IPS DF 4.7 (cell line): ENCODE measurements around the gene BLID.

Experiments used
- DNase-seq: peaks from one replicate; pipeline ENCODE4 v3.0.0-alpha.2; 2013; ENCODE audit warnings: low spot score; ENCODE audit errors: extremely low read depth

The BLID gene

DNA sequence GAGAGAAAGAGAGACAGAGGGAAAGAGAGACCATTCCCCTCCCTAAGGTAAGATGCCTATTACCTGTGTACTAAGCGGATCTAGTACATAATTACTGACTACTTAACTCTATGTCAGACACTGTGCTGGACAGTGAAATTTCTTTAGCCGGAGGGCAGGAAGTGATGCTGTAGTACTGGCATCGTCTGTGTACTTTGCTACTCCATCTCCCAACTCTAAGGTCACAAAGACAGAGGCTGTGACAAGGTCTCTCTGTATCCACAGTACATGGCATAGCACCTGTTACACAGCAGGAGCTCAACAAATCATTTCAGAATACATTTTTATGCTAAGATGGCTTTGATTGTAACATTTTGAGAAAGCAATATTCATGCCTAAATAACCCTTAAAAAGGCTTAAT is 9.0 kb downstream of the BLID start:
- no peak for DNase-seq

DNA sequence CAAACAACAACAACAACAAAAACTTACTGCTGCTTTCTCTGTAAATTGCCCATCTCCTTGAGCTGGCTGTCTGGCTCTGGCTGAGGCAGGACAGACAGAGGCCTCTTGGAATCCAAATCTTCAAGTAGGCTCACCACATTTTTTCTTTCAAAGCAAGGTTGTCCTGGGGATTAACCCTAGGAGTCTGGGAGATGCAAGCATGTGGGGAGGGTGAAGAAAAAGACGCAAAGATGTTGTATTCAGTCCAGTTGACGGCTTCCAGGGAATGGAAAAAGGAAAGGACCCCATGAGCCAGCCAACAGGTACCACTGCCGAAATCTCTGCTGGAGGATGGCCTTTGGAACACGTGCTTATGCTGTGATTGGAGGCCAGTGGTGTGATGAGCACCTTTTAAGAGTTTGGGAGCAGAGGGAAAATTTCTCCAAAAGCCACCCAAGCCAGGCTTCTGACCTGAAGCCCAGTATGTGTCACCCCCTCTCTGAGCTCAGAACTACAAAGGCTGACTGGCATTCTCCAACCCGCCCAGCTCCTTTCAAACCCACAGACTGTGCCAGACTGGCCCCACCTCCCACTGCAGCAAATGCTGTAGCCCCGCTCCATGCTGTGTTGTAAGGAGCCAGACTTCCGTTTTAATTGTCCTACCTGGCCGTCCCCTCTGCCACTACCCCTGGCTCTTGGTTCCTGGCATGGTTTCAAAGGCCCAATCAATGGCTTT is 10.8 kb downstream of the BLID start:
- DNase-seq, result no peak

DNA sequence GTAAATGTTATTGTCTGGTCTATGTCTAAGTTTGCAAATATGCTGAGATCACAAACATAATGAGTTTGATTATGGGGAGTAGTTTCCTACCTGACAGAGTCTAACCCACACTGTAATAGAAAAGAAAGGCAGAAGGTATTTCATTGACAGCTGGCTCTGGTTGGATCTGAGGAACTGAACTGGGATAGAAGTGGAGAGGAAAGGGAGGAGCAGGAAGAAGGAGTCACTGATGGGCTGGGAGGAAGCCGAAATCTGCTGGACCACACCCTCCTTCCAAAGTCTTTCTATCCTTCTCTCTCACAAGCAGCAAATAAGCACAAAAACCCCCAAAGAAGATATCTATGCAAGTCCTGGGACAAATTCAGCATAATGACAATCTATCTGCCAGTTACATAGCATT is 11.7 kb downstream of the BLID start:
- no peak for DNase-seq

GRCh38 chr11:122103726-122104125 is 12.3 kb downstream of the BLID start:
- DNase-seq, result no peak

GRCh38 chr11:122103321-122103720 is 12.7 kb downstream of the BLID start:
- no peak for DNase-seq

DNA sequence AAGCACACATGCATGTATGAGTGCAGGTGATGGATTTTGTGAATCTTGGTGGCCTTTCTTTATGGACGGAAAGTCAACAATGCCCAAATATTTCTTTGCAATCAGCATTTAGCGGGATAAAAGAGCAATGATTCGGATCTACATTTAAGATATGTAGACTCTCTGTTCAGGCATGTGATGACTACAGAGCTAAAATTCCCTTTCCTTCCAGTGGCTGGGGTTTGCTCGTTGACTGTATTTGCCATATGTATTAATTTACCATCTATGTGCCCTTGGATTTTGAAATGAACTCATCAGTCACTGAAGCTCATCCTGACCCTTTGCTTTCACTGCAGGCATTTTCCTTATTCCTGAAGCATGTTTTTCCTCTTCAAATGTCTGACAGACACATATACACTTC is 13.6 kb downstream of the BLID start:
- no peak for DNase-seq

- peak; percentile 69 for DNase-seq
Measured at GRCh38 chr11:122101625-122102291, 14.3 kb downstream of the BLID start.

DNA sequence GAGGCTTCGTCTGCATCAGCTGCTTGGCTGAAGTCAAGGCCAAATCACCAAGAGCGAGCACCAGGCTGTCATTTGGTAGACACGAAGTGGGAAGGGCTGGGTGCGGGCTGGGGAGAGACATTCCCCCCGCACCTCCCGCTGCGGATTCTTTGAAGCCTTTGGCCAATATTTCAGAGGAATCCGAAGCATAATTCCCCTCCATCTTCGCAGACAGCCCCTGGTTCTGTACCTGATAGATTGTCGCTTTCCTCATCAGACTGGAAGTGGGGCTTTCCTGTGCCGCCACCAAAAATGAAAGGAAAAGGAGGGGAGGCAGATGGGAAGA is 15.3 kb downstream of the BLID start:
- no peak for DNase-seq

DNA sequence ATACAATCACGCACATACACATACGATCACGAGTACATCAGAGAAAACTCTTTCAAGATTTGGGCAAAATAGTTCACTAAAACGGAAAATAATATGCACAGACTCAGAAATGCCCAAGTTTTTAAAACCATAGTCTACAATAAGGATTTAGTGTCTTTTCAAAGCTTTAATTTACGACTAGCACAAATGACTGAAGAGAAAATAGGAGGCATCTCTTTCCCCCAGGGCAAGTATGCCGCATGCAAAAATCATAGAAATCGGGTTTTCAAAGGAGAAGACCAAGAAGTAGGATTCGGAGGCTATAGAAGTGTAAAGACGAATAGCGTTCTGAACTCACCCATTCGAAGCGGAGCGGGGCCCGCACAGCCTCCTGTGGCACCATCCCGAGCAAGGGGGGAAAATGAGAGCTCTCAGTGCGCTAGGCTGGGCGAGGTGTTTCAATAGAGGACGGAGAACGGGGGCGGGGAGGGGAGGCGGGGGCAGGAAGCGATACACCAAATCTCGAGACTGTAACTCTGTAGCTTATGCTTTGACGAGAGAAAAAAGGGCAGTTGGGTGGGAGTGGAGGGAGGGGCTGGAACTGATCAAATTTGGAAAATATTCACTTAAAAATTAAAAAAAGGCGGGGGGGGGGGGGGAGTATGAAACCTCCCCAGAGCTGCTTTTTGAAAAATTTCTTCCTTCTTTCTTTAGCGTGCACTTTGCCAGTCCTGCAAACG is 15.8 kb downstream of the BLID start:
- DNase-seq, result no peak

GRCh38 chr11:122099374-122100036 is 16.5 kb downstream of the BLID start:
- no peak for DNase-seq

GRCh38 chr11:122098261-122098980 is 17.6 kb downstream of the BLID start:
- no peak for DNase-seq

DNA sequence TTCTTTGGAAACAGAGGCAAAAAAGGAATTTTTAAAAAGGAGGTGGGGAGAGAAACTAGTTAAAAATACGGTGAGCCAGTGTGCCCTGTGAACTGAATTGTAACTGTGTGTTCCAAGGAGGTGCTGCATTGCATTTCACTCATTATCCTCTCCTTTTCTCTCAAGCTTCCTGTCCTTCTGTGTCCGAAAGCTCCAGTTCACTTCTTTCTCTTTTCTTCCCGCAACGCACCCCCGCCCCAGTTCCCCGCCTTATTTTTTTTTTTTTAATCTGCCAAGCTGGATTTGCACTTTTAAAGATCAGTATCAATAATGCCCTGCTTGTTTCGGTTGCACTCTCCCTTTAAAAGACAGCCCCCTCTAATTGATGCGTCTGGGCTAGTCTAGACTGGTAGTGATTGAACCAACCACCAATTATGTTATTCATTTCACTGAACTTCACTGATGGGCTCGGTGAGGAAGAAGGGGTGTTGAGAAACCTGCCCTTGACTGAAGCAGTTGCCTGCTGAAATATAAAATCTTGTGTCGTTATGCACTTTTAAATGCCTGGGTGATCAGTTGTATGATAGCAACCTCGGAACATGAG is 18.5 kb downstream of the BLID start:
- no peak for DNase-seq

- DNase-seq, result no peak
Measured at GRCh38 chr11:122096272-122097112, 19.5 kb downstream of the BLID start.

GRCh38 chr11:122095681-122096262 is 20.2 kb downstream of the BLID start:
- DNase-seq, result no peak

GRCh38 chr11:122094836-122095235 is 21.2 kb downstream of the BLID start:
- DNase-seq, result no peak

DNA sequence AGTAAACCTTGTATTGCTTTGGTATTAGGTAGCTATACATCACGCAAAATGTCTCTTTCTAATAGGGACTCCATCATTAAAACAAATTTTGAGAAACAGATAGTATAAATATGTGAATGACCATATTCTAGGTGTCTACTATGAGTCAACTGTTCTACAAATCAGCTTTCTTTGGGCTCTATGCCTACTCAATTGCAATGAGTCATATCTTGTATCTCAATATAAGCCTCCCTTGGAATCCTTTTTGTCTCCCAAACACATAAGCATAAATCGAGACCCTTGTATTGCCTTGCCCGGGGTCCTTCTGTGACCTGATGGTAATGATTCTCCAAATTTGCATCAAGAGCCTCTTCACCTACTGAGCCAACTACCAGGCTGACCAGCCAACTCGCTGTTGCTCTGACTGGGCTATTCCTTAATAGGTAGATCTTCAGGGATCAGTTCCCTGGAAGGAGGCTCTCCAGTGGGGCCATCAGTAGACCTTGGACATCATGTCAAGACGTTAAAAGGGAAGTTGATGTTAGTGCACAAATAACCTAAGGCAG is 22.2 kb downstream of the BLID start:
- DNase-seq, result no peak

- DNase-seq, result no peak
Measured at GRCh38 chr11:122091835-122092234, 24.2 kb downstream of the BLID start.

- no peak for DNase-seq
Measured at GRCh38 chr11:122089111-122089510, 26.9 kb downstream of the BLID start.

DNA sequence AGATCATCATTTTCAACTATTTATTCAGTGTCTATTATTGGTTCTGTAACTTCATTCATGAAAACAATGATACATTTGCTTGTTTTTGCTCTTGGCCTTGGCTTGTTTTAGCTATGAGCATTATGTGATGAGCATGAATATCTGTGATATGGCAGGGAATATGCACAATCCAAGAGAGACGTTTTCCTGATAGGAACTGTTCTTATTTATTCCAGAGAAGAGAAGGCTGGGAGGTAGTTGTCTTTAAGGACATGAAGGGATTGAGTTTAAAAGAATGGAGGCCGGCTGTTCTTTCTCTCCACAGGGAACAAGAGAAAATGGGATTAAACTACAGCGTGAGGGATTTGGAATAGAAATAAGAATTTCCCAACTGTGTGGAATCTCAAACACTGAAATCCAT is 30.3 kb downstream of the BLID start:
- DNase-seq, result no peak

- DNase-seq, result no peak
Measured at GRCh38 chr11:122085264-122085663, 30.8 kb downstream of the BLID start.
